ENCODE results near the gene KIF2A. TPM values are rescaled to one million over a fixed set of nuclear protein-coding genes. Genes with fewer than 3 reads are reported as not detected.

Gene KIF2A
- total and polyA plus RNA-seq, 3 experiments from 2014 or later: 185 to 253 (median 252) TPM

DNA sequence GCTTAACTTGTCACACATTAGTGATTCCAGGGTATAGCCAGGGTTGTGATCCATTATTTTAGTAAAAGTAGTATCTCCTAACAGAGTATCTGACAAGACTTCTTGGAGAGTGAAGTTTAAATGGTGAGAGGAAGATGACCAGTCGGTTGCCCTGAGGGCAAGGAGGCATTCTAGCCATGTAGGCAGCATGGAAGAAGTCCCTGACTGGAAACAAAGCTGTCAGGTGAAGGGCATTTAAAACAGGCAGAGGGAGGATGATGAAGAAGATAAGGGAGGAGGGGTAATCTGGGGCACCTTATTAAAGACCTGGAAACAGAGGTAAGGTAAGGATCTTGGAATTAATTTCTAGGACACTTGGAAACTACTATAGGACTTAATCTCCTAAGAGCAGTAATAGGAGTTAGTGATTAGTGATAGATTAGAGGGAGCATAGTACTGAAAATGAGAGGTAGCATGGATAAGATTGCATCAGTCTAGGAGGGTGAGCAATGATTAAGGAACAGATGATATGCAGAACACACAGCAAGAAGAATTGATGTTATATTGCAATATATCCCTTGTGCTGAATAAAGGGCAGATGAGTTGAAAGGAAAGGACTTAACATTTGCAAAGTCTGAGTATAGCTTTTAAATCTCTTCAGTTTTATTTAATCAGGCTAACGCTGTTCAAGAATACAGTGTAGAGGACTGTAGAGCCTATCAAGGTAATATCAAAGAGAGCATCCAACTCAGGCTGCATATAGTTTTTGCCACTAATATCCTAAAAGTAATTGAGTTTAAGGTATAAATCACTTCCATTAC, 9.6 kb downstream of the KIF2A start:
- Histone ChIP-seq H3K36me3 (ENCODE audit: insufficient read depth, low read length) (no peaks in the 10 kb centered on the region), H3K4me3 (ENCODE audit: low read length) (no peak overlapping the region), H3K9me3 (ENCODE audit: low read length) (no peaks in the 10 kb centered on the region), H3K27ac (ENCODE audit: low read depth, low read length) (no peak overlapping the region), H3K4me1 (ENCODE audit: insufficient read depth, low read length) (peaks cover 87% of the 10 kb centered on the region), H3K27me3 (ENCODE audit: insufficient read depth, low read length, poor library complexity, severe bottlenecking) (no peaks in the 10 kb centered on the region)
- DNase-seq: no peak
- H3K36me3 Mint-ChIP-seq: peaks cover 0 to 49% (median 4%) of the 10 kb centered on the region in 3 donors
- POLR2A ChIA-PET: interaction anchor here (0.9 kb wide), 1 partner anchor 24 kb away, joined by 4 read pairs; no protein-coding TSS in a partner anchor
- CTCF ChIA-PET: interaction anchor here (1.0 to 1.4 kb wide), 2 partner anchors 10 to 30 kb away, joined by 3 to 6 read pairs; partner anchors contain the start of gene KIF2A
- H3K27ac Mint-ChIP-seq: peak overlapping the region; percentile 17 to 52 (median 44)
- peaks cover 85 to 95% (median 92%) of the 10 kb centered on the region in 3 donors for H3K4me1 Mint-ChIP-seq
- H3K27me3 Mint-ChIP-seq: no peaks in the 10 kb centered on the region
- peak overlapping the region in 6 of 7 donors; percentile 28 to 74 (median 38) for H3K4me3 Mint-ChIP-seq
- H3K9me3 Mint-ChIP-seq: no peaks in the 10 kb centered on the region

- Mint-ChIP-seq H3K27ac (peak overlapping the region in 4 of 8 donors; percentile 9 to 53 (median 32)), H3K4me1 (peaks cover 83 to 95% (median 92%) of the 10 kb centered on the region in 3 donors), H3K4me3 (peak overlapping the region in 3 of 7 donors; percentile 30 to 41 (median 36)), H3K27me3 (no peaks in the 10 kb centered on the region), H3K9me3 (no peaks in the 10 kb centered on the region), H3K36me3 (peaks cover 0 to 44% (median 2%) of the 10 kb centered on the region in 3 donors)
- no peak for DNase-seq
- no peaks in the 10 kb centered on the region for H3K36me3 ChIP-seq (ENCODE audit: insufficient read depth, low read length)
- no peaks in the 10 kb centered on the region for H3K9me3 ChIP-seq (ENCODE audit: low read length)
- peaks cover 82% of the 10 kb centered on the region for H3K4me1 ChIP-seq (ENCODE audit: insufficient read depth, low read length)
- no peak overlapping the region for H3K4me3 ChIP-seq (ENCODE audit: low read length)
- ChIA-PET CTCF (interaction anchor here (1.0 to 1.4 kb wide), 2 partner anchors 11 to 29 kb away, joined by 3 to 6 read pairs; partner anchors contain the start of gene KIF2A), POLR2A (interaction anchor here (0.9 kb wide), 1 partner anchor 24 kb away, joined by 4 read pairs; no protein-coding TSS in a partner anchor)
- H3K27ac ChIP-seq (ENCODE audit: low read depth, low read length): no peak overlapping the region
- H3K27me3 ChIP-seq (ENCODE audit: insufficient read depth, low read length, poor library complexity, severe bottlenecking): no peaks in the 10 kb centered on the region
These were observed 10.1 kb downstream of the KIF2A start for GRCh38 chr5:62316176-62316502.

GRCh38 chr5:62317810-62318209, 11.8 kb downstream of the KIF2A start:
- no peak for DNase-seq
- no peaks in the 10 kb centered on the region for H3K9me3 Mint-ChIP-seq
- Histone ChIP-seq H3K9me3 (ENCODE audit: low read length) (no peaks in the 10 kb centered on the region), H3K4me1 (ENCODE audit: insufficient read depth, low read length) (peaks cover 73% of the 10 kb centered on the region), H3K4me3 (ENCODE audit: low read length) (no peak overlapping the region), H3K27ac (ENCODE audit: low read depth, low read length) (no peak overlapping the region), H3K36me3 (ENCODE audit: insufficient read depth, low read length) (peaks cover 10% of the 10 kb centered on the region), H3K27me3 (ENCODE audit: insufficient read depth, low read length, poor library complexity, severe bottlenecking) (no peaks in the 10 kb centered on the region)
- H3K4me1 Mint-ChIP-seq: peaks cover 77 to 92% (median 90%) of the 10 kb centered on the region in 3 donors
- H3K27me3 Mint-ChIP-seq: no peaks in the 10 kb centered on the region
- peaks cover 0 to 52% (median 2%) of the 10 kb centered on the region in 3 donors for H3K36me3 Mint-ChIP-seq
- ChIA-PET CTCF (interaction anchor here (1.0 to 1.3 kb wide), 3 partner anchors 9 to 26 kb away, joined by 3 to 4 read pairs (median 4); no protein-coding TSS in a partner anchor), POLR2A (no interaction called here)
- peak overlapping the region in 5 of 7 donors; percentile 28 to 49 (median 37) for H3K4me3 Mint-ChIP-seq
- H3K27ac Mint-ChIP-seq: peak overlapping the region in 6 of 8 donors; percentile 5 to 72 (median 36)

DNA sequence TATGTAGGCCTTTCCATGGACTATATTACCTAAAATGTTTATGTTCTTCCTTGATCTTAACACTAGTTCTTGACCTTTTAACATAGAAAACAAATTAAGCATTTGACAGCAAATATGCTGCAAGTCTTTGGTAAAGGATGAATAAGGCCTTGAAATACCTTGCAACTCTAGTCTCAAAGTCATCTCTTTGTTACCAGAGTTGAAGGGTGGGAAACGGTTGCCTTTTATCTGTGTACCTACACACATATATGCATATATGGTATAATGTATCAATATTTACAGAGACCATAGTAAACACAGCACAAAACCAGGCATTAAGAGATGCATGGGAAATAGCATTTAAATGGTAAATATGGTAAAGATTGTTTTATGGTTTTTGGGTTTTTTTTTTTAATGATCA, 16.5 kb downstream of the KIF2A start:
- Mint-ChIP-seq H3K4me1 (peaks cover 75 to 92% (median 90%) of the 10 kb centered on the region in 3 donors), H3K27ac (peak overlapping the region in 1 of 8 donors; percentile 59), H3K27me3 (no peaks in the 10 kb centered on the region), H3K36me3 (peaks cover 0 to 64% (median 1%) of the 10 kb centered on the region in 3 donors), H3K4me3 (peak overlapping the region in 1 of 7 donors; percentile 16), H3K9me3 (no peaks in the 10 kb centered on the region)
- Histone ChIP-seq H3K27me3 (ENCODE audit: insufficient read depth, low read length, poor library complexity, severe bottlenecking) (no peaks in the 10 kb centered on the region), H3K4me1 (ENCODE audit: insufficient read depth, low read length) (peaks cover 48% of the 10 kb centered on the region), H3K4me3 (ENCODE audit: low read length) (no peak overlapping the region), H3K27ac (ENCODE audit: low read depth, low read length) (no peak overlapping the region), H3K36me3 (ENCODE audit: insufficient read depth, low read length) (peaks cover 10% of the 10 kb centered on the region), H3K9me3 (ENCODE audit: low read length) (no peaks in the 10 kb centered on the region)
- no peak for DNase-seq
- POLR2A ChIA-PET: no interaction called here
- CTCF ChIA-PET: no interaction called here

- peak overlapping the region; percentile 21 to 84 (median 74) for H3K27ac Mint-ChIP-seq
- peaks cover 51% of the 10 kb centered on the region for H3K4me1 ChIP-seq (ENCODE audit: insufficient read depth, low read length)
- no peaks in the 10 kb centered on the region for H3K9me3 ChIP-seq (ENCODE audit: low read length)
- DNase-seq: no peak
- H3K27me3 ChIP-seq (ENCODE audit: insufficient read depth, low read length, poor library complexity, severe bottlenecking): no peaks in the 10 kb centered on the region
- peak overlapping the region in 3 of 7 donors; percentile 6 to 37 (median 10) for H3K4me3 Mint-ChIP-seq
- CTCF ChIA-PET: interaction anchor here (0.6 to 1.3 kb wide), 2 partner anchors 17 to 20 kb away, joined by 3 to 4 read pairs; partner anchors contain the start of gene KIF2A
- no peaks in the 10 kb centered on the region for H3K9me3 Mint-ChIP-seq
- no peaks in the 10 kb centered on the region for H3K27me3 Mint-ChIP-seq
- H3K36me3 Mint-ChIP-seq: peaks cover 0 to 54% (median 1%) of the 10 kb centered on the region in 3 donors
- POLR2A ChIA-PET: no interaction called here
- peaks cover 10% of the 10 kb centered on the region for H3K36me3 ChIP-seq (ENCODE audit: insufficient read depth, low read length)
- no peak overlapping the region for H3K27ac ChIP-seq (ENCODE audit: low read depth, low read length)
- H3K4me3 ChIP-seq (ENCODE audit: low read length): no peak overlapping the region
- peaks cover 72 to 89% (median 88%) of the 10 kb centered on the region in 3 donors for H3K4me1 Mint-ChIP-seq
These were observed 20.3 kb downstream of the KIF2A start for GRCh38 chr5:62326302-62326701.

DNA sequence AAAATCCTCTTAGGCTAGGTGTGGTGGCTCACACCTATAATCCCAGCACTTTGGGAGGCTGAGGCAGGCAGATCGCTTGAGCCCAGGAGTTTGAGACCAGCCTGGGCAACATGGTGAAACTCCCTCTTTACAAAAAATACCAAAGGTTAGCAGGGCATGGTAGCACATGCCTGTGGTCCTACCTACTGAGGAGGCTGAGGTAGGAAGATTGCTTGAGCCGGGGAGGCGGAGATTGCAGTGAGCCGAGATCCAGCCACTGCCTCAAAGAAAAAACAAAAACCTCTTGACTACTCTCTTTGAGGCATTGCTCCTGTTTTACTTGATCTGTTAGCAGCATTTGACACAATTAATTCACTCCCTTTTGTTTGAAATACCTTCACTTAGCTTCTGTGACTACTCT, 20.7 kb downstream of the KIF2A start:
- H3K4me3 Mint-ChIP-seq: peak overlapping the region in 3 of 7 donors; percentile 4 to 15 (median 6)
- Histone ChIP-seq H3K36me3 (ENCODE audit: insufficient read depth, low read length) (peaks cover 9% of the 10 kb centered on the region), H3K4me1 (ENCODE audit: insufficient read depth, low read length) (peaks cover 51% of the 10 kb centered on the region), H3K27ac (ENCODE audit: low read depth, low read length) (no peak overlapping the region), H3K9me3 (ENCODE audit: low read length) (no peaks in the 10 kb centered on the region), H3K4me3 (ENCODE audit: low read length) (no peak overlapping the region), H3K27me3 (ENCODE audit: insufficient read depth, low read length, poor library complexity, severe bottlenecking) (no peaks in the 10 kb centered on the region)
- H3K27ac Mint-ChIP-seq: peak overlapping the region; percentile 21 to 84 (median 74)
- POLR2A ChIA-PET: no interaction called here
- DNase-seq: no peak
- H3K27me3 Mint-ChIP-seq: no peaks in the 10 kb centered on the region
- peaks cover 72 to 89% (median 88%) of the 10 kb centered on the region in 3 donors for H3K4me1 Mint-ChIP-seq
- CTCF ChIA-PET: no interaction called here
- H3K9me3 Mint-ChIP-seq: no peaks in the 10 kb centered on the region
- peaks cover 0 to 50% (median 1%) of the 10 kb centered on the region in 3 donors for H3K36me3 Mint-ChIP-seq

DNA sequence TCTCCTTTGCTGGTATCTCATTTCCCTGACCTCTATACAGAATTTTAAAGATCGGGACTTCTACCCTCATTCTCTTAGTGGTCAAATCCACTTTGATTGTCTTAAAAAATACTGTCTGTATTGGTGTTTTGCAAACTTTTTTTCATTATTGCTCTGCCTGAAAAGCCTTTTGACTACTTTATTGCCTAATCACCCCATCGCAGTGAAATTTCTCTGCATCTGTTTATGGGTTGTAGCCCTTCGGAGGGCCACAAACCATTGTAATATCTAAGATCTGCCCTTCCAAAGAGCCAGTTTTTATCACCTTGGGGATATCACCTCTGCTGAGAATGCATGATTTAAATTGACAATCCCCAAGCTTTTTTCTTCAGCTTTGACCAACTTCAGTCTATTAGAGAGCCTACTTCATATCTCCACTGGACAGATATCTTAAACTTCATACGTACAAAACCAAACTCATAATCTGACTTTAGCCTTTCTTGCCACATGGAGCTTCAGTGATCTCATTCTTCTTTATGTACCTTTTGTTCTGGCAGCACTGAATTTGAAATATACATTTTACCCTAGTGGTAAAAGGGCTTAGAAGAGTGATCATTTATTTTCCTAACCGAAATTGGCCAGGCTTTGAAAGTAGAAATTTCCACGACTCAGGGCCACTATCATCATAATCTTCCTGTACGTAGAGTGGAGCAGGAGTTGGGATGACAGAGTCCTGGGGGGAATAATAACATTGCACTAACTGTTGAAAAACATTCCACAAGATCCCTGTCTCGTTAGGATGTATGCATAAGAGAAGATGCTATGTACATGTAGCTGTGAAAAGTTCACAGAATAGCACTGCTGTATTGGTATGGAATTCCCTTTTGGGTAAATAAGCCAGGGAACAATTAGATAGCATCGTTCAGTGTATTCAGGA, 21.4 kb downstream of the KIF2A start:
- no peaks in the 10 kb centered on the region for H3K27me3 Mint-ChIP-seq
- H3K9me3 ChIP-seq (ENCODE audit: low read length): no peaks in the 10 kb centered on the region
- peaks cover 73 to 89% (median 87%) of the 10 kb centered on the region in 3 donors for H3K4me1 Mint-ChIP-seq
- peak overlapping the region; percentile 6 to 84 (median 54) for H3K27ac Mint-ChIP-seq
- DNase-seq: no peak
- H3K4me1 ChIP-seq (ENCODE audit: insufficient read depth, low read length): peaks cover 48% of the 10 kb centered on the region
- peaks cover 0 to 43% (median 1%) of the 10 kb centered on the region in 3 donors for H3K36me3 Mint-ChIP-seq
- ChIA-PET POLR2A (no interaction called here), CTCF (interaction anchor here (1.0 to 1.2 kb wide), 3 partner anchors 30 to 42 kb away, joined by 3 to 5 read pairs (median 3); no protein-coding TSS in a partner anchor)
- H3K4me3 ChIP-seq (ENCODE audit: low read length): no peak overlapping the region
- H3K27me3 ChIP-seq (ENCODE audit: insufficient read depth, low read length, poor library complexity, severe bottlenecking): no peaks in the 10 kb centered on the region
- H3K9me3 Mint-ChIP-seq: no peaks in the 10 kb centered on the region
- H3K4me3 Mint-ChIP-seq: peak overlapping the region in 5 of 7 donors; percentile 4 to 30 (median 19)
- H3K36me3 ChIP-seq (ENCODE audit: insufficient read depth, low read length): peaks cover 2% of the 10 kb centered on the region
- no peak overlapping the region for H3K27ac ChIP-seq (ENCODE audit: low read depth, low read length)
